K562 (cell line): ENCODE measurements around the gene CDH20. TPM values are rescaled to one million over a fixed set of nuclear protein-coding genes. Genes with fewer than 3 reads are reported as not detected.

Experiments
- ATAC-seq: fragments of 200-7000 bp; cut with Tn5 transposase; 3 replicates; pipeline ENCODE4 v1.9.1; 2020; ENCODE audit warnings: moderate library complexity
- BruUV-seq: library from RNA; stranded (reverse); fragments of 400-500 nt; replicated peaks from 2 replicates; lab custom pipeline; 2021; lab: Mats Ljungman, UMichigan
- CTCF ChIA-PET: fragments of 300-600 bp; formaldehyde crosslinking; extraction: SDS; loops from one replicate; lab custom pipeline; 2021; ENCODE audit warnings: low intra/inter-chr PET ratio; lab: Yijun Ruan, JAX
- POLR2A ChIA-PET: fragments of 300-600, 350-650 bp; sonication (Branson Sonifier 250); formaldehyde crosslinking; extraction: SDS; loops from one replicate; lab custom pipeline; 2021; ENCODE audit warnings: antibody characterized with exemption, inconsistent platforms; lab: Yijun Ruan, JAX
- DNase-seq, 4 experiments: peaks; one replicate each; pipeline versions ENCODE4 v3.0.0 to v3.0.0-alpha.2; 2011 to 2018; ENCODE audit warnings: low spot score in 3 of 4, mixed read lengths in 3 of 4; ENCODE audit errors: extremely low read depth in 1 of 4
- FAIRE-seq: peaks from 2 replicates; lab custom pipeline; 2011; peaks lifted over from hg19 to GRCh38; lab: Jason Lieb, UNC
- H2AFZ ChIP-seq: 2 replicates; pipeline ENCODE4 v1.6.0; 2011; ENCODE audit warnings: low read depth, low read length, control low read depth, inconsistent platforms
- H3K27ac ChIP-seq: fragments of 200-600 bp; 3 replicates; pipeline ENCODE4 v1.8.0; 2011; ENCODE audit warnings: low read depth, mild to moderate bottlenecking, control low read depth, inconsistent platforms, low read length, moderate library complexity, mixed read lengths; ENCODE audit errors: extremely low read depth
- H3K27me3 ChIP-seq, 2 experiments: fragments of 300-600 bp in 1 of 2; 2 replicates in 1 of 2; 3 replicates in 1 of 2; pipeline versions ENCODE4 v1.6.0 to v1.8.0; 2011; ENCODE audit warnings: inconsistent platforms in 2 of 2, low read length in 2 of 2, mild to moderate bottlenecking in 1 of 2, mixed read lengths in 1 of 2, moderate library complexity in 1 of 2; ENCODE audit not compliant: control insufficient read depth in 2 of 2, insufficient read depth in 2 of 2
- H3K36me3 ChIP-seq: fragments of 300-600 bp; 3 replicates; pipeline ENCODE4 v1.8.0; 2011; ENCODE audit warnings: mild to moderate bottlenecking, low read length, inconsistent platforms; ENCODE audit not compliant: control insufficient read depth, insufficient read depth
- H3K4me1 ChIP-seq, 2 experiments: fragments of 200-600 bp in 1 of 2; replicated peaks in 1 of 2; 2 replicates in 1 of 2; 3 replicates in 1 of 2; pipeline versions ENCODE4 v1.5.1 to v1.8.0; 2011; ENCODE audit warnings: inconsistent platforms in 2 of 2, low read length in 2 of 2, mild to moderate bottlenecking in 1 of 2, mixed read lengths in 1 of 2, moderate library complexity in 1 of 2; ENCODE audit not compliant: control insufficient read depth in 2 of 2, insufficient read depth in 2 of 2
- H3K4me2 ChIP-seq: 2 replicates; pipeline ENCODE4 v1.6.1; 2011; ENCODE audit warnings: low read length, control low read depth, inconsistent platforms, mixed read lengths; ENCODE audit not compliant: insufficient read depth
- H3K4me3 ChIP-seq: fragments of 200-600 bp; sonication (generic), shearing (Covaris generic); 2 replicates; pipeline ENCODE4 v1.5.1; 2016; ENCODE audit warnings: control low read depth, inconsistent platforms
- H3K79me2 ChIP-seq: fragments of 200-600 bp; 3 replicates; pipeline ENCODE4 v1.8.0; 2011; ENCODE audit warnings: low read length, inconsistent platforms; ENCODE audit not compliant: control insufficient read depth, insufficient read depth
- H3K9ac ChIP-seq, 2 experiments: 2 replicates each; pipeline versions ENCODE4 v1.6.0 to v1.6.1; 2011; ENCODE audit warnings: low read depth in 2 of 2, low read length in 2 of 2, control low read depth in 1 of 2, inconsistent platforms in 1 of 2, mild to moderate bottlenecking in 1 of 2, mixed read lengths in 1 of 2; ENCODE audit not compliant: insufficient read depth in 1 of 2
- H3K9me1 ChIP-seq: one replicate; pipeline ENCODE4 v1.6.0; 2011; ENCODE audit warnings: inconsistent platforms, mild to moderate bottlenecking, low read length, moderate library complexity; ENCODE audit not compliant: control insufficient read depth, insufficient read depth
- H3K9me3 ChIP-seq: replicated peaks from 2 replicates; pipeline ENCODE4 v1.5.1; 2011; ENCODE audit warnings: low read depth, low read length, inconsistent platforms; ENCODE audit not compliant: control insufficient read depth, insufficient read depth
- H4K20me1 ChIP-seq: replicated peaks from 2 replicates; pipeline ENCODE4 v1.6.1; 2011; ENCODE audit warnings: low read length, inconsistent platforms, mixed read lengths; ENCODE audit not compliant: control insufficient read depth, insufficient read depth
- BRD4 ChIP-seq: fragments of 200-600 bp; sonication (generic); IDR thresholded peaks from 2 replicates; pipeline ENCODE4 v1.6.1; 2017; ENCODE audit warnings: inconsistent platforms
- FOSL1 ChIP-seq: fragments of 200-800 bp; sonication (Bioruptor generic); conservative IDR thresholded peaks from 2 replicates; pipeline ENCODE4 v1.6.1; 2016; ENCODE audit warnings: missing genetic modification characterization, missing compliant biosample characterization
- PHTF2 ChIP-seq: fragments of 250-450 bp; sonication (Bioruptor Pico); IDR thresholded peaks from 2 replicates; pipeline ENCODE4 v1.5.0; 2021; ENCODE audit warnings: mild to moderate bottlenecking
- POLR3A ChIP-seq: IDR thresholded peaks from 2 replicates; pipeline ENCODE4 v1.6.1; 2011; ENCODE audit warnings: borderline replicate concordance, mild to moderate bottlenecking, moderate library complexity; ENCODE audit not compliant: insufficient read length, insufficient read depth; ENCODE audit errors: extremely low read depth
- ZNF830 ChIP-seq: fragments of 250-450 bp; sonication (Bioruptor Pico); IDR thresholded peaks from 2 replicates; pipeline ENCODE4 v1.5.0; 2021; ENCODE audit warnings: mild to moderate bottlenecking
- WGBS: fragments of 100-300 bp; shearing (Covaris generic); methylation state at CpG from one replicate; pipeline ENCODE4 v1.1.6; 2016; ENCODE audit warnings: low coverage, mixed read lengths; ENCODE audit not compliant: insufficient coverage; ENCODE audit errors: missing lambda C conversion rate; 5-methylcytosine and 5-hydroxymethylcytosine counted together
- in situ Hi-C: fragments of 300-500 bp; cut with MboI; formaldehyde crosslinking; loops from 4 replicates; pipeline ENCODE4 v1.15.0; 2018; ENCODE audit warnings: inconsistent platforms, mixed read lengths
- intact Hi-C: fragments of 100-400 bp; cut with micrococcal nuclease; formaldehyde crosslinking; loops from 2 replicates; pipeline ENCODE4 v1.14.2; 2022
- polyA plus RNA-seq, 8 experiments: library from polyadenylated mRNA; depleted of rRNA in 4 of 8; stranded (reverse) in 5 of 8; unstranded in 3 of 8; fragments of >200 nt; fragmentation: Nextera tagmentation in 2 of 8; fragmentation: Illumina TruSeq in 1 of 8; extraction: Ambion mirVana in 2 of 8; extraction: Trizol in 1 of 8; gene quantifications; 2 replicates each; pipeline versions ENCODE4 v1.2.1 to v1.2.3, GENCODE V29; 2011 to 2014; ENCODE audit warnings: inconsistent platforms in 1 of 8, missing spikeins in 1 of 8
- total RNA-seq, 7 experiments: library from RNA; depleted of rRNA in 6 of 7; stranded (reverse); fragments of >200 nt in 6 of 7; fragmentation: Illumina TruSeq in 2 of 7; extraction: Trizol in 2 of 7; gene quantifications; 2 replicates each; pipeline versions ENCODE4 v1.2.1 to v1.2.3, GENCODE V29; 2011 to 2021; ENCODE audit warnings: low replicate concordance in 1 of 7
- TF ChIP-seq, protein P1 (sequence below): sonication (generic); formaldehyde crosslinking; IDR thresholded peaks from 2 replicates; pipeline ENCODE4 v1.8.0; 2022; ENCODE audit warnings: missing genetic modification reagents, mild to moderate bottlenecking, borderline replicate concordance

The CDH20 gene
- total and polyA plus RNA-seq, 9 of the 15 experiments (the other 6 are each of a cell fraction or from before 2014, with no cell fraction given), result not detected

DNA sequence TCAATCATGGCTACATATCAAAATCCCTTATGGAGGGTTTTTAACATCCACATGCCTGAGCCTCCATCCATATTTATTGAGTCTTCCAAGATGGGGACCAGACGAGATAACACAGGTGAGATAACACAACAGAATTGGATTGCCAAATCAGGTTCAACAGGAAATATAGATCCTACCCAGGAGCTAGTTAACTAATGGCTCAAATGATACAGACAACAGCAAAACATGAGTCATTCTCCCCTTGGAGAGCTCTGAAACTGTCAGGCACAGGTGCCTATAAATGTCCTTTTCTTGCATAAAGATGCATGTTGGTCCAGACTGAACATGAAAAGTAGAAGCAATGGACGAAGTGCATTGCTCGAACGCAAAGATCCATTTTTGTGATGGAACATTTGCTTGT, 202.2 kb downstream of the CDH20 start:
- Histone ChIP-seq H3K36me3 (no peaks in the 10 kb centered on the region), H3K9me1 (no peaks in the 10 kb centered on the region), H3K79me2 (no peaks in the 10 kb centered on the region)
- in situ Hi-C loops, result no loop called here
- DNase-seq, result no peak
- TF ChIP-seq PHTF2 (CRISPR knock-in tag) (no peak), FOSL1 (tag) (no peak), BRD4 (no peak), ZNF830 (CRISPR knock-in tag) (no peak), POLR3A (no peak)
- TF ChIP-seq, protein P1, sequence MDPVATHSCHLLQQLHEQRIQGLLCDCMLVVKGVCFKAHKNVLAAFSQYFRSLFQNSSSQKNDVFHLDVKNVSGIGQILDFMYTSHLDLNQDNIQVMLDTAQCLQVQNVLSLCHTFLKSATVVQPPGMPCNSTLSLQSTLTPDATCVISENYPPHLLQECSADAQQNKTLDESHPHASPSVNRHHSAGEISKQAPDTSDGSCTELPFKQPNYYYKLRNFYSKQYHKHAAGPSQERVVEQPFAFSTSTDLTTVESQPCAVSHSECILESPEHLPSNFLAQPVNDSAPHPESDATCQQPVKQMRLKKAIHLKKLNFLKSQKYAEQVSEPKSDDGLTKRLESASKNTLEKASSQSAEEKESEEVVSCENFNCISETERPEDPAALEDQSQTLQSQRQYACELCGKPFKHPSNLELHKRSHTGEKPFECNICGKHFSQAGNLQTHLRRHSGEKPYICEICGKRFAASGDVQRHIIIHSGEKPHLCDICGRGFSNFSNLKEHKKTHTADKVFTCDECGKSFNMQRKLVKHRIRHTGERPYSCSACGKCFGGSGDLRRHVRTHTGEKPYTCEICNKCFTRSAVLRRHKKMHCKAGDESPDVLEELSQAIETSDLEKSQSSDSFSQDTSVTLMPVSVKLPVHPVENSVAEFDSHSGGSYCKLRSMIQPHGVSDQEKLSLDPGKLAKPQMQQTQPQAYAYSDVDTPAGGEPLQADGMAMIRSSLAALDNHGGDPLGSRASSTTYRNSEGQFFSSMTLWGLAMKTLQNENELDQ (CRISPR knock-in tag), result no peak
- TF ChIP-seq, all 486 proteins: peak for 0
- H3K9me3 ChIP-seq, result no peaks in the 10 kb centered on the region
- H3K4me3 ChIP-seq, result no peak overlapping the region
- no peak overlapping the region for H3K4me2 ChIP-seq
- H4K20me1 ChIP-seq, result no peaks in the 10 kb centered on the region
- H3K4me1 ChIP-seq, result no peaks in the 10 kb centered on the region
- ChIA-PET POLR2A (no interaction called here), CTCF (no interaction called here)
- no peak overlapping the region for H3K9ac ChIP-seq
- BruUV-seq, result no TSS peak
- intact Hi-C loops, result no loop called here
- no peak overlapping the region for H2AFZ ChIP-seq
- no peak for FAIRE-seq
- H3K27ac ChIP-seq, result no peak overlapping the region
- ATAC-seq, result no peak
- H3K27me3 ChIP-seq, result no peaks in the 10 kb centered on the region
- WGBS, result 2% methylated on average over 4 of the region's 4 CpGs
